ENCODE measurements around the gene MICB. TPM values are rescaled to one million over a fixed set of nuclear protein-coding genes. Genes with fewer than 3 reads are reported as not detected.

MICB gene
- total and polyA plus RNA-seq, 4 donors = 0.19 to 4.9 (median 1.2) TPM

GRCh38 chr6:31465718-31466117 is 32.2 kb upstream of the MICB start:
- TF ChIP-seq NR2F2 (IDR thresholded peaks at IDR 0.05) (no peak), FOXA2 (IDR thresholded peaks at IDR 0.05) (no peak), SP1 (IDR thresholded peaks at IDR 0.05) (no peak), CTCF (IDR thresholded peaks at IDR 0.05; ENCODE audit: low read depth, low read length, missing input control) (no peak), JUND (IDR thresholded peaks at IDR 0.05) (no peak), GABPA (IDR thresholded peaks at IDR 0.05 in 1 of 2, conservative IDR thresholded peaks at IDR 0.05 in 1 of 2) (no peak), RAD21 (IDR thresholded peaks at IDR 0.05) (no peak), HNF4G (IDR thresholded peaks at IDR 0.05) (no peak), YY1 (IDR thresholded peaks at IDR 0.05) (no peak), FOXA1 (IDR thresholded peaks at IDR 0.05) (no peak)
- TF ChIP-seq, protein P1, sequence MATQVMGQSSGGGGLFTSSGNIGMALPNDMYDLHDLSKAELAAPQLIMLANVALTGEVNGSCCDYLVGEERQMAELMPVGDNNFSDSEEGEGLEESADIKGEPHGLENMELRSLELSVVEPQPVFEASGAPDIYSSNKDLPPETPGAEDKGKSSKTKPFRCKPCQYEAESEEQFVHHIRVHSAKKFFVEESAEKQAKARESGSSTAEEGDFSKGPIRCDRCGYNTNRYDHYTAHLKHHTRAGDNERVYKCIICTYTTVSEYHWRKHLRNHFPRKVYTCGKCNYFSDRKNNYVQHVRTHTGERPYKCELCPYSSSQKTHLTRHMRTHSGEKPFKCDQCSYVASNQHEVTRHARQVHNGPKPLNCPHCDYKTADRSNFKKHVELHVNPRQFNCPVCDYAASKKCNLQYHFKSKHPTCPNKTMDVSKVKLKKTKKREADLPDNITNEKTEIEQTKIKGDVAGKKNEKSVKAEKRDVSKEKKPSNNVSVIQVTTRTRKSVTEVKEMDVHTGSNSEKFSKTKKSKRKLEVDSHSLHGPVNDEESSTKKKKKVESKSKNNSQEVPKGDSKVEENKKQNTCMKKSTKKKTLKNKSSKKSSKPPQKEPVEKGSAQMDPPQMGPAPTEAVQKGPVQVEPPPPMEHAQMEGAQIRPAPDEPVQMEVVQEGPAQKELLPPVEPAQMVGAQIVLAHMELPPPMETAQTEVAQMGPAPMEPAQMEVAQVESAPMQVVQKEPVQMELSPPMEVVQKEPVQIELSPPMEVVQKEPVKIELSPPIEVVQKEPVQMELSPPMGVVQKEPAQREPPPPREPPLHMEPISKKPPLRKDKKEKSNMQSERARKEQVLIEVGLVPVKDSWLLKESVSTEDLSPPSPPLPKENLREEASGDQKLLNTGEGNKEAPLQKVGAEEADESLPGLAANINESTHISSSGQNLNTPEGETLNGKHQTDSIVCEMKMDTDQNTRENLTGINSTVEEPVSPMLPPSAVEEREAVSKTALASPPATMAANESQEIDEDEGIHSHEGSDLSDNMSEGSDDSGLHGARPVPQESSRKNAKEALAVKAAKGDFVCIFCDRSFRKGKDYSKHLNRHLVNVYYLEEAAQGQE (IDR thresholded peaks at IDR 0.05) = no peak
- TF ChIP-seq, protein P2, sequence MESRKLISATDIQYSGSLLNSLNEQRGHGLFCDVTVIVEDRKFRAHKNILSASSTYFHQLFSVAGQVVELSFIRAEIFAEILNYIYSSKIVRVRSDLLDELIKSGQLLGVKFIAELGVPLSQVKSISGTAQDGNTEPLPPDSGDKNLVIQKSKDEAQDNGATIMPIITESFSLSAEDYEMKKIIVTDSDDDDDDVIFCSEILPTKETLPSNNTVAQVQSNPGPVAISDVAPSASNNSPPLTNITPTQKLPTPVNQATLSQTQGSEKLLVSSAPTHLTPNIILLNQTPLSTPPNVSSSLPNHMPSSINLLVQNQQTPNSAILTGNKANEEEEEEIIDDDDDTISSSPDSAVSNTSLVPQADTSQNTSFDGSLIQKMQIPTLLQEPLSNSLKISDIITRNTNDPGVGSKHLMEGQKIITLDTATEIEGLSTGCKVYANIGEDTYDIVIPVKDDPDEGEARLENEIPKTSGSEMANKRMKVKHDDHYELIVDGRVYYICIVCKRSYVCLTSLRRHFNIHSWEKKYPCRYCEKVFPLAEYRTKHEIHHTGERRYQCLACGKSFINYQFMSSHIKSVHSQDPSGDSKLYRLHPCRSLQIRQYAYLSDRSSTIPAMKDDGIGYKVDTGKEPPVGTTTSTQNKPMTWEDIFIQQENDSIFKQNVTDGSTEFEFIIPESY (IDR thresholded peaks at IDR 0.05) = no peak
- TF ChIP-seq, protein P3, sequence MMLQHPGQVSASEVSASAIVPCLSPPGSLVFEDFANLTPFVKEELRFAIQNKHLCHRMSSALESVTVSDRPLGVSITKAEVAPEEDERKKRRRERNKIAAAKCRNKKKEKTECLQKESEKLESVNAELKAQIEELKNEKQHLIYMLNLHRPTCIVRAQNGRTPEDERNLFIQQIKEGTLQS (IDR thresholded peaks at IDR 0.05) = no peak
- no peak overlapping the region for H3K9ac ChIP-seq (ENCODE audit: low read depth in 1 of 2, low read length in 2 of 2)
- peaks cover 3 to 27% (median 13%) of the 10 kb centered on the region in 4 donors for H3K4me1 ChIP-seq (ENCODE audit: control insufficient read depth in 4 of 4, insufficient read depth in 4 of 4, low read length in 3 of 4)
- no peak overlapping the region for H3K4me3 ChIP-seq (ENCODE audit: low read depth in 1 of 3, low read length in 3 of 3)
- H3K36me3 ChIP-seq (ENCODE audit: control insufficient read depth in 4 of 4, insufficient read depth in 3 of 4, low read depth in 1 of 4, low read length in 3 of 4) = no peaks in the 10 kb centered on the region
- no peak for DNase-seq (ENCODE audit: low spot score)
- H3K27ac ChIP-seq (ENCODE audit: low read depth in 1 of 2, low read length in 2 of 2) = no peak overlapping the region
- 89% methylated on average over 5 of the region's 5 CpGs for WGBS
- no peaks in the 10 kb centered on the region for H3K27me3 ChIP-seq (ENCODE audit: control insufficient read depth in 4 of 4, insufficient read depth in 4 of 4, low read length in 3 of 4)
- H3K9me3 ChIP-seq (ENCODE audit: control insufficient read depth in 4 of 4, low read length in 3 of 4) = no peaks in the 10 kb centered on the region

- H3K27me3 ChIP-seq (ENCODE audit: control insufficient read depth in 4 of 4, insufficient read depth in 4 of 4, low read length in 3 of 4) = no peaks in the 10 kb centered on the region
- H3K4me1 ChIP-seq (ENCODE audit: control insufficient read depth in 4 of 4, insufficient read depth in 4 of 4, low read length in 3 of 4) = peaks cover 3 to 27% (median 13%) of the 10 kb centered on the region in 4 donors
- no peaks in the 10 kb centered on the region for H3K36me3 ChIP-seq (ENCODE audit: control insufficient read depth in 4 of 4, insufficient read depth in 3 of 4, low read depth in 1 of 4, low read length in 3 of 4)
- no peak overlapping the region for H3K9ac ChIP-seq (ENCODE audit: low read depth in 1 of 2, low read length in 2 of 2)
- H3K9me3 ChIP-seq (ENCODE audit: control insufficient read depth in 4 of 4, low read length in 3 of 4) = no peaks in the 10 kb centered on the region
- H3K4me3 ChIP-seq (ENCODE audit: low read depth in 1 of 3, low read length in 3 of 3) = no peak overlapping the region
- no peak for DNase-seq (ENCODE audit: low spot score)
- 93% methylated on average over 4 of the region's 4 CpGs for WGBS
- no peak overlapping the region for H3K27ac ChIP-seq (ENCODE audit: low read depth in 1 of 2, low read length in 2 of 2)
- TF ChIP-seq HNF4G (IDR thresholded peaks at IDR 0.05) = no peak
- TF ChIP-seq SP1 (IDR thresholded peaks at IDR 0.05) = no peak
- no peak for TF ChIP-seq HNF4A (conservative IDR thresholded peaks at IDR 0.05)
- TF ChIP-seq YY1 (IDR thresholded peaks at IDR 0.05) = no peak
- TF ChIP-seq EGR1 (IDR thresholded peaks at IDR 0.05; ENCODE audit: low read depth in 2 of 2) = no peak
- TF ChIP-seq TAF1 (conservative IDR thresholded peaks at IDR 0.05) = no peak
- no peak for TF ChIP-seq CTCF (IDR thresholded peaks at IDR 0.05; ENCODE audit: low read depth, low read length, missing input control)
- TF ChIP-seq RAD21 (IDR thresholded peaks at IDR 0.05) = no peak
- no peak for TF ChIP-seq RXRA (IDR thresholded peaks at IDR 0.05)
- TF ChIP-seq, protein P1 (IDR thresholded peaks at IDR 0.05) = no peak
- TF ChIP-seq, protein P3 (IDR thresholded peaks at IDR 0.05) = no peak
- TF ChIP-seq MAX (IDR thresholded peaks at IDR 0.05) = no peak
- no peak for TF ChIP-seq FOXA1 (IDR thresholded peaks at IDR 0.05)
- no peak for TF ChIP-seq FOXA2 (IDR thresholded peaks at IDR 0.05)
These were observed 31.5 kb upstream of the MICB start for GRCh38 chr6:31466466-31466865.
